Thymus (tissue), 11 donors: ENCODE results near the gene HELB. TPM values are rescaled to one million over a fixed set of nuclear protein-coding genes. Genes with fewer than 3 reads are reported as not detected.

Source experiments
- DNase-seq, 9 donors: peaks; one replicate each; pipeline ENCODE4 v3.0.0-alpha.2; 2013; ENCODE audit warnings: low spot score in 9 of 9, low read depth in 6 of 9, missing footprints in 1 of 9
- H3K27ac ChIP-seq, 2 donors: one replicate each; pipeline ENCODE4 v1.5.1; 2013; ENCODE audit warnings: control low read depth in 1 of 2, low read depth in 1 of 2, low read length in 1 of 2, mild to moderate bottlenecking in 1 of 2, moderate library complexity in 1 of 2
- H3K27me3 ChIP-seq, 2 donors: one replicate each; pipeline ENCODE4 v1.5.1; 2013; ENCODE audit warnings: low read length in 1 of 2; ENCODE audit not compliant: control insufficient read depth in 2 of 2, insufficient read depth in 1 of 2
- H3K36me3 ChIP-seq, 2 donors: one replicate each; pipeline ENCODE4 v1.5.1; 2013; ENCODE audit warnings: low read length in 1 of 2, mild to moderate bottlenecking in 1 of 2, moderate library complexity in 1 of 2; ENCODE audit not compliant: control insufficient read depth in 2 of 2, insufficient read depth in 2 of 2
- H3K4me1 ChIP-seq, 2 donors: one replicate each; pipeline ENCODE4 v1.5.1; 2013; ENCODE audit warnings: low read length in 2 of 2; ENCODE audit not compliant: control insufficient read depth in 2 of 2, insufficient read depth in 2 of 2
- H3K4me3 ChIP-seq, 2 donors: one replicate each; pipeline ENCODE4 v1.5.1; 2013; ENCODE audit warnings: low read length in 2 of 2, control low read depth in 1 of 2, mild to moderate bottlenecking in 1 of 2
- H3K9me3 ChIP-seq, 2 donors: one replicate each; pipeline ENCODE4 v1.5.1; 2013; ENCODE audit warnings: low read length in 1 of 2, mild to moderate bottlenecking in 1 of 2; ENCODE audit not compliant: control insufficient read depth in 2 of 2, insufficient read depth in 1 of 2
- WGBS: extraction: QIAGEN DNeasy Blood & Tissue Kit; methylation state at CpG from one replicate; pipeline ENCODE4 v1.1.7; 2013; 5-methylcytosine and 5-hydroxymethylcytosine counted together
- polyA plus RNA-seq: library from polyadenylated mRNA; stranded (reverse); fragments of 200-250 nt; gene quantifications from one replicate; pipeline ENCODE4 v1.2.3, GENCODE V29; 2013
- total RNA-seq: library from RNA; stranded (reverse); fragments of 120-200 nt; gene quantifications from one replicate; pipeline ENCODE4 v1.2.4, GENCODE V29; 2013
- donor health status: healthy.

Gene HELB
- total and polyA plus RNA-seq, 2 donors = 3.2 to 5.4 TPM

GRCh38 chr12:66354291-66354690, 52.0 kb downstream of the HELB start:
- Histone ChIP-seq H3K4me3 (no peak overlapping the region), H3K9me3 (no peaks in the 10 kb centered on the region), H3K27me3 (no peaks in the 10 kb centered on the region), H3K4me1 (no peaks in the 10 kb centered on the region), H3K36me3 (no peaks in the 10 kb centered on the region), H3K27ac (no peak overlapping the region)
- DNase-seq = no peak
- WGBS = 94% methylated on average over 6 of the region's 6 CpGs

GRCh38 chr12:66359300-66359699, 57.0 kb downstream of the HELB start:
- no peaks in the 10 kb centered on the region for H3K4me1 ChIP-seq
- no peaks in the 10 kb centered on the region for H3K27me3 ChIP-seq
- no peaks in the 10 kb centered on the region for H3K9me3 ChIP-seq
- H3K27ac ChIP-seq = no peak overlapping the region
- H3K36me3 ChIP-seq = no peaks in the 10 kb centered on the region
- H3K4me3 ChIP-seq = no peak overlapping the region
- no peak for DNase-seq

GRCh38 chr12:66361703-66362102, 59.4 kb downstream of the HELB start:
- no peaks in the 10 kb centered on the region for H3K9me3 ChIP-seq
- WGBS = 98% methylated on average over 4 of the region's 4 CpGs
- no peaks in the 10 kb centered on the region for H3K36me3 ChIP-seq
- DNase-seq = no peak
- H3K4me3 ChIP-seq = no peak overlapping the region
- no peaks in the 10 kb centered on the region for H3K27me3 ChIP-seq
- no peaks in the 10 kb centered on the region for H3K4me1 ChIP-seq
- no peak overlapping the region for H3K27ac ChIP-seq

GRCh38 chr12:66365718-66366490, 63.6 kb downstream of the HELB start:
- no peaks in the 10 kb centered on the region for H3K36me3 ChIP-seq
- H3K4me1 ChIP-seq = no peaks in the 10 kb centered on the region
- no peaks in the 10 kb centered on the region for H3K27me3 ChIP-seq
- H3K27ac ChIP-seq = no peak overlapping the region
- no peaks in the 10 kb centered on the region for H3K9me3 ChIP-seq
- no peak for DNase-seq
- WGBS = 94% methylated on average over 3 of the region's 3 CpGs
- H3K4me3 ChIP-seq = no peak overlapping the region

GRCh38 chr12:66367015-66367667, 64.8 kb downstream of the HELB start:
- WGBS = 76% methylated on average over 3 of the region's 3 CpGs
- no peaks in the 10 kb centered on the region for H3K27me3 ChIP-seq
- no peaks in the 10 kb centered on the region for H3K36me3 ChIP-seq
- H3K27ac ChIP-seq = no peak overlapping the region
- DNase-seq = no peak
- no peak overlapping the region for H3K4me3 ChIP-seq
- H3K4me1 ChIP-seq = no peaks in the 10 kb centered on the region
- no peaks in the 10 kb centered on the region for H3K9me3 ChIP-seq

GRCh38 chr12:66371982-66372381, 69.7 kb downstream of the HELB start:
- no peak for DNase-seq
- H3K27me3 ChIP-seq = no peaks in the 10 kb centered on the region
- H3K4me1 ChIP-seq = no peaks in the 10 kb centered on the region
- no peaks in the 10 kb centered on the region for H3K36me3 ChIP-seq
- WGBS = 91% methylated on average over 2 of the region's 2 CpGs
- no peak overlapping the region for H3K27ac ChIP-seq
- H3K9me3 ChIP-seq = no peaks in the 10 kb centered on the region
- H3K4me3 ChIP-seq = no peak overlapping the region

GRCh38 chr12:66375560-66375959, 73.3 kb downstream of the HELB start:
- Histone ChIP-seq H3K27ac (no peak overlapping the region), H3K27me3 (no peaks in the 10 kb centered on the region), H3K4me3 (no peak overlapping the region), H3K4me1 (peaks cover 0 to 3% of the 10 kb centered on the region in 2 donors), H3K36me3 (no peaks in the 10 kb centered on the region), H3K9me3 (no peaks in the 10 kb centered on the region)
- DNase-seq = no peak
- WGBS = 98% methylated on average over 1 of the region's 1 CpG

- no peaks in the 10 kb centered on the region for H3K9me3 ChIP-seq
- no peak for DNase-seq
- 98% methylated on average over 6 of the region's 6 CpGs for WGBS
- no peak overlapping the region for H3K27ac ChIP-seq
- H3K36me3 ChIP-seq = no peaks in the 10 kb centered on the region
- no peak overlapping the region for H3K4me3 ChIP-seq
- H3K27me3 ChIP-seq = no peaks in the 10 kb centered on the region
- peaks cover 0 to 3% of the 10 kb centered on the region in 2 donors for H3K4me1 ChIP-seq
These were observed 77.3 kb downstream of the HELB start for GRCh38 chr12:66379616-66380015.

- 97% methylated on average over 5 of the region's 5 CpGs for WGBS
- no peaks in the 10 kb centered on the region for H3K9me3 ChIP-seq
- no peaks in the 10 kb centered on the region for H3K27me3 ChIP-seq
- no peak overlapping the region for H3K27ac ChIP-seq
- DNase-seq = no peak
- H3K4me3 ChIP-seq = no peak overlapping the region
- no peaks in the 10 kb centered on the region for H3K36me3 ChIP-seq
- peaks cover 0 to 3% of the 10 kb centered on the region in 2 donors for H3K4me1 ChIP-seq
These were observed 78.7 kb downstream of the HELB start for GRCh38 chr12:66380769-66381535.
